OCI-LY3 (cell line): ENCODE data around the gene CTSD.

ENCODE experiments used
- H2AFZ ChIP-seq: fragments of 200-600, 300-600 bp; shearing (Covaris generic); 2 replicates; pipeline ENCODE4 v1.6.0; 2014; ENCODE audit warnings: antibody characterized with exemption, low read depth, low read length
- H3K27ac ChIP-seq: fragments of 200-600, 300-600 bp; sonication (generic); 2 replicates; pipeline ENCODE4 v1.5.1; 2014; ENCODE audit warnings: mild to moderate bottlenecking, low read length, moderate library complexity, mixed read lengths
- H3K27me3 ChIP-seq: fragments of 200-600, 300-600 bp; sonication (generic); 2 replicates; pipeline ENCODE4 v1.6.1; 2014; ENCODE audit warnings: low read depth, low read length, mixed read lengths
- H3K36me3 ChIP-seq: fragments of 200-600, 300-600 bp; sonication (generic); replicated peaks from 2 replicates; pipeline ENCODE3; 2014; ENCODE audit warnings: low read depth, low read length, mixed read lengths
- H3K4me1 ChIP-seq: fragments of 300-600, 200-600 bp; sonication (generic); 2 replicates; pipeline ENCODE4 v1.6.1; 2014; ENCODE audit warnings: low read length, mixed read lengths
- H3K4me2 ChIP-seq: fragments of 200-600, 300-600 bp; sonication (generic); 2 replicates; pipeline ENCODE4 v1.6.1; 2014; ENCODE audit warnings: low read length, mixed read lengths
- H3K4me3 ChIP-seq: fragments of 300-600, 200-600 bp; sonication (generic); 2 replicates; pipeline ENCODE4 v1.5.1; 2014; ENCODE audit warnings: antibody characterized with exemption, mild to moderate bottlenecking, low read length, moderate library complexity
- H3K79me2 ChIP-seq: fragments of 300-600, 200-600 bp; shearing (Covaris generic); 2 replicates; pipeline ENCODE4 v1.6.1; 2014; ENCODE audit warnings: mild to moderate bottlenecking, low read length, mixed read lengths
- H3K9ac ChIP-seq: fragments of 300-600, 200-600 bp; shearing (Covaris generic); 2 replicates; pipeline ENCODE4 v1.6.0; 2014; ENCODE audit warnings: mild to moderate bottlenecking, low read length, moderate library complexity
- H3K9me3 ChIP-seq: fragments of 200-600, 300-600 bp; shearing (Covaris generic); 2 replicates; pipeline ENCODE4 v1.6.1; 2014; ENCODE audit warnings: low read length, mixed read lengths; ENCODE audit not compliant: insufficient read depth
- H4K20me1 ChIP-seq: fragments of 200-600, 300-600 bp; sonication (generic); 2 replicates; pipeline ENCODE4 v1.6.1; 2016; ENCODE audit warnings: low read length, mixed read lengths; ENCODE audit not compliant: insufficient read depth
- CTCF ChIP-seq: fragments of 200-600, 300-600 bp; sonication (generic); IDR thresholded peaks from 2 replicates; pipeline ENCODE4 v1.5.1; 2014; ENCODE audit warnings: antibody characterized with exemption, low read length, low read depth
- EZH2phosphoT487 ChIP-seq: fragments of 200-600 bp; shearing (Covaris generic); IDR thresholded peaks from 2 replicates; pipeline ENCODE4 v1.6.1; 2018; ENCODE audit warnings: antibody characterized with exemption, mixed run types, low read depth

The CTSD gene

GRCh38 chr11:1762537-1763302 lies 1.0 kb downstream of the CTSD start:
- Histone ChIP-seq H4K20me1 (no peaks in the 10 kb centered on the region), H3K27ac (no peak overlapping the region), H2AFZ (no peak overlapping the region)

DNA sequence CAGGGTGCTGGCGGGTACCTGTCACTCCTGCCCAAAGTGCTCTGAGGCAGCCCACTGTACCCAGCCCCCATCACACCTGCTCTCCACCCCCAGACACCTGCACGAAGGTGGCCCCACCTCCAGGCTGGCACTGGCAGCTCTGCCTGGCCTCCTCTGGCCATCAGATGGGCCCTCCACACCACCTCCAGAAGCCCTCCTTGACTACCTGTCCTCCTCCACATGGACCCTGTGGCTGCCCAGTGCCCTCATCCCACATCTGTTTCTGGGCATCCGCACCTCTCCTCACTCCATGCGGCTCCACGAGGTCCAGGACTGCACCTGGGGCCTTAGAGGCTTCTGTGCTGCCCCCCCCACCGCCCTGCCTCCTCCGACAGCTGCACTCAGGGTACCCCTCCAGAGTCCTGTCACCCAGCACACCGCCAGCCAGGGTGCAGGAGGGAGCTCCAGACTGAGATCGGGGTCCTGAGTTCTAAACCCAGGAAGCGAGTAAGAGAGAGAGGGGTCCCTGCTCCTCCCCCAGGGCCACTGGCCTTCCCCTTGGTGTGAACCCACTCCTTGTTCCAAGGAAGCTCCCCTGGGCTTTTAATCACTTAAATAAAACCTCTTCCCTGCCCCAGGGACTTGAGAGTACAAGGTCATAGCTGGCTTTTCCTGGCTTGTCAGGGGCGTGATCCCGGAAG lies 1.7 kb downstream of the CTSD start:
- no peak overlapping the region for H3K9ac ChIP-seq
- no peak overlapping the region for H3K4me3 ChIP-seq
- no peaks in the 10 kb centered on the region for H3K36me3 ChIP-seq

More at GRCh38 chr11:1762537-1763302, 1.0 kb downstream of the CTSD start:
- TF ChIP-seq CTCF (no peak), EZH2phosphoT487 (no peak)
- H3K4me2 ChIP-seq, result peak overlapping the region; percentile 96
- peak overlapping the region; percentile 78 for H3K9ac ChIP-seq
- H3K79me2 ChIP-seq, result peaks cover 11% of the 10 kb centered on the region
- H3K4me1 ChIP-seq, result peaks cover 9% of the 10 kb centered on the region
- H3K27me3 ChIP-seq, result no peaks in the 10 kb centered on the region
- no peaks in the 10 kb centered on the region for H3K9me3 ChIP-seq
- H3K36me3 ChIP-seq, result no peaks in the 10 kb centered on the region
- peak overlapping the region; percentile 99 for H3K4me3 ChIP-seq

DNA sequence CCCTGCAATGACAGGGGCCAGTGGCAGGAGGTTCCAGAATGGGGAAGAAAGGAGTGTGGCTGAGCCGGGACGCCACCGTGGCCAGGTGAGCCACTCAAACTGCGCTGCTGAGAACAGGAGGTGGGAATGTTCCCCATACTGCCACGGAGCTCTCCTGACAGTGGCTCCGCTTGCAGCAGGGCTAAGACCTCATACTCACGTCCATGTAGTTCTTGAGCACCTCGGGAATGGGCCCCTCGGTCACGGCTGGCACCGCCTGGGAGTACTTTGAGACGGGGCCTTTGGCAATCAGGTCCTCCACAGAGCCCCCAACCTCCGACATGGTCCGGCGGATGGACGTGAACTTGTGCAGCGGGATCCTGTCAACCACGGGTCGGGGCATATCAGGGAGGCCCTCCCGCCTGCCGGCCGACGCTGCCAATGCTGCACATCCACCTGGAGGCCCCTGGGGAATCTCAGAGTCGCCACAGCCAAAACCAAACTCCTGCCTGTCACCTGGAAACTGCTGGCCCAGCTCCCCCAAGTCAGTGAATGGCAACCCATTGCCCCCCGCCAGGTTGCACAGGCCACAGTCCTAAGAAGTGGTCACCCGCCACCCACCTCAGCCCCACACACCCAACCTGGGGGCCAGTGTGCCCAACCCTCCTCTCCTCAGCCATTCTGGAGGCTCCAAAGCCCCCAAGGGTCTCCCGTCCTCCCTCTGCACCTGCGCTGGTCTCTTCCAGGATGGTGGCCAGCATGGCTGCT lies 2.4 kb downstream of the CTSD start:
- Histone ChIP-seq H4K20me1 (no peaks in the 10 kb centered on the region), H3K27ac (no peak overlapping the region), H3K4me2 (no peak overlapping the region), H3K79me2 (peaks cover 11% of the 10 kb centered on the region), H2AFZ (no peak overlapping the region), H3K9ac (no peak overlapping the region), H3K27me3 (no peaks in the 10 kb centered on the region), H3K36me3 (no peaks in the 10 kb centered on the region), H3K9me3 (no peaks in the 10 kb centered on the region), H3K4me1 (peaks cover 8% of the 10 kb centered on the region), H3K4me3 (no peak overlapping the region)
- no peak for TF ChIP-seq CTCF
- TF ChIP-seq EZH2phosphoT487, result no peak

More for the DNA sequence above, 1.7 kb downstream of the CTSD start:
- Histone ChIP-seq H4K20me1 (no peaks in the 10 kb centered on the region), H3K27ac (no peak overlapping the region), H3K4me2 (no peak overlapping the region), H3K79me2 (peaks cover 11% of the 10 kb centered on the region), H3K9me3 (no peaks in the 10 kb centered on the region), H2AFZ (no peak overlapping the region), H3K4me1 (peaks cover 8% of the 10 kb centered on the region), H3K27me3 (no peaks in the 10 kb centered on the region)
- TF ChIP-seq EZH2phosphoT487, result no peak
- TF ChIP-seq CTCF, result no peak
